H9 (cell line): ENCODE results near the gene YPEL1. TPM values are rescaled to one million over a fixed set of nuclear protein-coding genes. Genes with fewer than 3 reads are reported as not detected.
A peak's percentile ranks its signal among the peaks of the same experiment; 100 is the strongest.

Source experiments
- DNase-seq: peaks from one replicate; pipeline ENCODE4 v3.0.0-alpha.2; 2017
- H2AFZ ChIP-seq: one replicate; pipeline ENCODE4 v1.6.1; 2013; ENCODE audit warnings: mild to moderate bottlenecking, low read length, control low read depth, moderate library complexity
- H2AK5ac ChIP-seq: 2 replicates; pipeline ENCODE4 v1.6.1; 2013; ENCODE audit warnings: low read length, control low read depth, mixed read lengths; ENCODE audit not compliant: insufficient read length
- H2BK120ac ChIP-seq: one replicate; pipeline ENCODE4 v1.6.1; 2013; ENCODE audit warnings: low read depth, mild to moderate bottlenecking, low read length, control low read depth, inconsistent platforms; ENCODE audit not compliant: poor library complexity, severe bottlenecking
- H2BK12ac ChIP-seq: 2 replicates; pipeline ENCODE4 v1.6.1; 2013; ENCODE audit warnings: low read length, control low read depth, mixed read lengths, low read depth; ENCODE audit not compliant: insufficient read length
- H2BK15ac ChIP-seq: 2 replicates; pipeline ENCODE4 v1.6.1; 2013; ENCODE audit warnings: low read depth, low read length, control low read depth
- H2BK20ac ChIP-seq: one replicate; pipeline ENCODE4 v1.6.1; 2013; ENCODE audit warnings: low read depth, mild to moderate bottlenecking, low read length, control low read depth, inconsistent platforms; ENCODE audit not compliant: poor library complexity, severe bottlenecking
- H2BK5ac ChIP-seq: 2 replicates; pipeline ENCODE4 v1.6.1; 2013; ENCODE audit warnings: low read length, control low read depth, mixed read lengths; ENCODE audit not compliant: insufficient read length
- H3K14ac ChIP-seq: 2 replicates; pipeline ENCODE4 v1.6.1; 2013; ENCODE audit warnings: low read length, control low read depth; ENCODE audit not compliant: insufficient read depth
- H3K18ac ChIP-seq: 2 replicates; pipeline ENCODE4 v1.6.1; 2013; ENCODE audit warnings: low read depth, mild to moderate bottlenecking, mixed read lengths, low read length, control low read depth; ENCODE audit not compliant: insufficient read length
- H3K23ac ChIP-seq: 2 replicates; pipeline ENCODE4 v1.6.1; 2013; ENCODE audit warnings: low read length, control low read depth, mixed read lengths, low read depth; ENCODE audit not compliant: insufficient read length
- H3K23me2 ChIP-seq: 2 replicates; pipeline ENCODE4 v1.6.1; 2013; ENCODE audit warnings: low read depth, mild to moderate bottlenecking, mixed read lengths, low read length, control low read depth; ENCODE audit not compliant: insufficient read length, poor library complexity, severe bottlenecking
- H3K27ac ChIP-seq: 2 replicates; pipeline ENCODE4 v1.5.1; 2013; ENCODE audit warnings: low read length, control low read depth, mixed read lengths, low read depth; ENCODE audit not compliant: insufficient read length
- H3K27me3 ChIP-seq: 2 replicates; pipeline ENCODE4 v1.6.1; 2013; ENCODE audit warnings: low read length, control low read depth, inconsistent platforms; ENCODE audit not compliant: insufficient read depth
- H3K4ac ChIP-seq: 2 replicates; pipeline ENCODE4 v1.6.1; 2013; ENCODE audit warnings: low read depth, mild to moderate bottlenecking, control low read depth, inconsistent platforms, low read length, moderate library complexity
- H3K4me1 ChIP-seq: 2 replicates; pipeline ENCODE4 v1.6.1; 2013; ENCODE audit warnings: low read length, control low read depth, inconsistent platforms; ENCODE audit not compliant: insufficient read depth
- H3K4me2 ChIP-seq: 2 replicates; pipeline ENCODE4 v1.6.1; 2013; ENCODE audit warnings: low read length, control low read depth, mixed read lengths; ENCODE audit not compliant: insufficient read length, insufficient read depth
- H3K56ac ChIP-seq: 2 replicates; pipeline ENCODE4 v1.6.1; 2013; ENCODE audit warnings: low read depth, mild to moderate bottlenecking, mixed read lengths, low read length, control low read depth; ENCODE audit not compliant: insufficient read length
- H3K79me1 ChIP-seq: 2 replicates; pipeline ENCODE4 v1.6.1; 2013; ENCODE audit warnings: low read depth, mild to moderate bottlenecking, moderate library complexity, low read length, control low read depth, inconsistent platforms; ENCODE audit not compliant: insufficient read depth, poor library complexity, severe bottlenecking
- H3K79me2 ChIP-seq: 2 replicates; pipeline ENCODE4 v1.6.1; 2013; ENCODE audit warnings: low read length, control low read depth, inconsistent platforms; ENCODE audit not compliant: insufficient read depth
- H3K9ac ChIP-seq: 2 replicates; pipeline ENCODE4 v1.6.1; 2013; ENCODE audit warnings: low read length, control low read depth, mixed read lengths; ENCODE audit not compliant: insufficient read length; ENCODE audit errors: extremely low read depth
- H3K9me3 ChIP-seq: one replicate; pipeline ENCODE4 v1.6.1; 2013; ENCODE audit warnings: low read depth, low read length, inconsistent platforms; ENCODE audit not compliant: control insufficient read depth
- H3T11ph ChIP-seq: one replicate; pipeline ENCODE4 v1.6.1; 2013; ENCODE audit warnings: mild to moderate bottlenecking, low read length, control low read depth, inconsistent platforms
- H4K20me1 ChIP-seq: one replicate; pipeline ENCODE4 v1.6.1; 2013; ENCODE audit not compliant: control insufficient read depth, insufficient read length, insufficient read depth
- H4K5ac ChIP-seq: 2 replicates; pipeline ENCODE4 v1.6.1; 2013; ENCODE audit warnings: low read depth, mild to moderate bottlenecking, mixed read lengths, low read length, control low read depth; ENCODE audit not compliant: insufficient read length
- H4K8ac ChIP-seq: replicated peaks from 2 replicates; pipeline ENCODE4 v1.6.1; 2013; ENCODE audit warnings: low read length, control low read depth, mixed read lengths, low read depth; ENCODE audit not compliant: insufficient read length
- H4K91ac ChIP-seq: 2 replicates; pipeline ENCODE4 v1.6.1; 2013; ENCODE audit warnings: low read depth, mild to moderate bottlenecking, moderate library complexity, mixed read lengths, low read length, control low read depth; ENCODE audit not compliant: insufficient read length
- H3K27ac Mint-ChIP-seq, 3 experiments: 2 replicates in 2 of 3; 3 replicates in 1 of 3; pipeline ENCODE4 v1.8.0; 2020 to 2021; ENCODE audit warnings: mixed read lengths in 3 of 3, mild to moderate bottlenecking in 1 of 3, moderate library complexity in 1 of 3
- H3K27me3 Mint-ChIP-seq: 2 replicates; pipeline ENCODE4 v1.8.0; 2021; ENCODE audit warnings: low read depth, mild to moderate bottlenecking, moderate library complexity, mixed read lengths
- H3K36me3 Mint-ChIP-seq, 3 experiments: 2 replicates in 2 of 3; 3 replicates in 1 of 3; pipeline ENCODE4 v1.8.0; 2020 to 2021; ENCODE audit warnings: low read depth in 3 of 3, mixed read lengths in 3 of 3; ENCODE audit not compliant: insufficient read depth in 1 of 3
- H3K4me1 Mint-ChIP-seq, 2 experiments: 2 replicates each; pipeline ENCODE4 v1.8.0; 2020; ENCODE audit warnings: mixed read lengths in 2 of 2
- H3K4me3 Mint-ChIP-seq, 2 experiments: 2 replicates in 1 of 2; 3 replicates in 1 of 2; pipeline ENCODE4 v1.8.0; 2020 to 2021; ENCODE audit warnings: mild to moderate bottlenecking in 2 of 2, mixed read lengths in 2 of 2, moderate library complexity in 1 of 2
- H3K9me3 Mint-ChIP-seq, 2 experiments: 2 replicates in 1 of 2; 3 replicates in 1 of 2; pipeline ENCODE4 v1.8.0; 2020; ENCODE audit warnings: mild to moderate bottlenecking in 2 of 2, mixed read lengths in 2 of 2, moderate library complexity in 1 of 2
- CTCF ChIP-seq: fragments of 200-600 bp; sonication (generic); conservative IDR thresholded peaks from 3 replicates; pipeline ENCODE4 v1.8.0; 2021; ENCODE audit warnings: antibody characterized with exemption, mild to moderate bottlenecking
- WGBS: extraction: QIAGEN DNeasy Blood & Tissue Kit; methylation state at CpG from one replicate; pipeline ENCODE4 v1.1.7; 2013; ENCODE audit warnings: missing lambda C conversion rate, low lambda C conversion rate, mixed read lengths; ENCODE audit not compliant: insufficient read length; ENCODE audit errors: extremely low coverage; 5-methylcytosine and 5-hydroxymethylcytosine counted together
- long read RNA-seq: library from polyadenylated mRNA; unstranded; transcript quantifications from one replicate; pipeline ENCODE4 v2.0.0, GENCODE V29; 2020
- total RNA-seq: library from RNA; stranded (reverse); gene quantifications from 2 replicates; pipeline ENCODE4 v1.2.1, GENCODE V29; 2021

YPEL1 gene
- 5.4 and 8.1 TPM in 2 replicates for total RNA-seq
- long read RNA-seq, partial matches to known transcripts: 0 of 2 reads
- long read RNA-seq, other reads (novel, unspliced or antisense): 2 of 2 reads

- Mint-ChIP-seq H3K4me1 (peaks cover 16 to 20% of the 10 kb centered on the region in 2 experiments), H3K9me3 (no peaks in the 10 kb centered on the region; a peak in 1 of 5 replicates), H3K27me3 (peaks cover 47% of the 10 kb centered on the region), H3K4me3 (peak within 1 kb of the TSS; percentile 84 to 94), H3K27ac (peak within 1 kb of the TSS; percentile 62 to 87 (median 70); a peak in 5 of 7 replicates), H3K36me3 (peaks cover 0 to 2% (median 0%) of the 10 kb centered on the region in 3 experiments; a peak in 2 of 7 replicates)
- H2BK120ac ChIP-seq: no peak within 1 kb of the TSS
- H4K20me1 ChIP-seq: no peaks in the 10 kb centered on the region
- H3K18ac ChIP-seq: peak within 1 kb of the TSS; percentile 68
- peak; percentile 99 for DNase-seq
- no peak for TF ChIP-seq CTCF
- no peak within 1 kb of the TSS for H2AK5ac ChIP-seq
- H3K4me1 ChIP-seq: no peaks in the 10 kb centered on the region
- H2BK12ac ChIP-seq: no peak within 1 kb of the TSS
- no peak within 1 kb of the TSS for H3K27ac ChIP-seq
- H4K91ac ChIP-seq: no peak within 1 kb of the TSS
- no peak within 1 kb of the TSS for H4K8ac ChIP-seq
- no peak within 1 kb of the TSS for H3K56ac ChIP-seq
- no peak within 1 kb of the TSS for H2BK15ac ChIP-seq
- no peak within 1 kb of the TSS for H3T11ph ChIP-seq
- H3K9me3 ChIP-seq: no peaks in the 10 kb centered on the region
- H3K4ac ChIP-seq: no peak within 1 kb of the TSS
- H2BK5ac ChIP-seq: no peak within 1 kb of the TSS
- no CpG with 5 or more reads among the region's 102 CpGs for WGBS
- H2BK20ac ChIP-seq: no peak within 1 kb of the TSS
- no peak within 1 kb of the TSS for H3K23ac ChIP-seq
- peak within 1 kb of the TSS; percentile 96 for H3K14ac ChIP-seq
- no peaks in the 10 kb centered on the region for H3K79me2 ChIP-seq
- H3K9ac ChIP-seq: peak within 1 kb of the TSS; percentile 78
- H4K5ac ChIP-seq: no peak within 1 kb of the TSS
- H3K27me3 ChIP-seq: no peaks in the 10 kb centered on the region; the same call in 1 of the 2 replicates
- H3K23me2 ChIP-seq: peaks cover 8% of the 10 kb centered on the region
- H3K79me1 ChIP-seq: no peaks in the 10 kb centered on the region
- H2AFZ ChIP-seq: peak within 1 kb of the TSS; percentile 66
- H3K4me2 ChIP-seq: peak within 1 kb of the TSS; percentile 95
Observed at GRCh38 chr22:21735200-21736083, at the start of gene YPEL1. TSS of gene YPEL1 (minus strand) at chr22:21735794. CDS start at chr22:21710744, 25,050 bp downstream.
